CD4-positive, alpha-beta T cell treated with Interleukin-12 subunit alpha and Interleukin-12 subunit beta, for 1 hour (primary cell): Measurements from ENCODE around the gene USHBP1.

Source experiments
- DNase-seq: peaks from one replicate; pipeline ENCODE4 v3.0.0-alpha.2; 2020

Gene USHBP1

DNA sequence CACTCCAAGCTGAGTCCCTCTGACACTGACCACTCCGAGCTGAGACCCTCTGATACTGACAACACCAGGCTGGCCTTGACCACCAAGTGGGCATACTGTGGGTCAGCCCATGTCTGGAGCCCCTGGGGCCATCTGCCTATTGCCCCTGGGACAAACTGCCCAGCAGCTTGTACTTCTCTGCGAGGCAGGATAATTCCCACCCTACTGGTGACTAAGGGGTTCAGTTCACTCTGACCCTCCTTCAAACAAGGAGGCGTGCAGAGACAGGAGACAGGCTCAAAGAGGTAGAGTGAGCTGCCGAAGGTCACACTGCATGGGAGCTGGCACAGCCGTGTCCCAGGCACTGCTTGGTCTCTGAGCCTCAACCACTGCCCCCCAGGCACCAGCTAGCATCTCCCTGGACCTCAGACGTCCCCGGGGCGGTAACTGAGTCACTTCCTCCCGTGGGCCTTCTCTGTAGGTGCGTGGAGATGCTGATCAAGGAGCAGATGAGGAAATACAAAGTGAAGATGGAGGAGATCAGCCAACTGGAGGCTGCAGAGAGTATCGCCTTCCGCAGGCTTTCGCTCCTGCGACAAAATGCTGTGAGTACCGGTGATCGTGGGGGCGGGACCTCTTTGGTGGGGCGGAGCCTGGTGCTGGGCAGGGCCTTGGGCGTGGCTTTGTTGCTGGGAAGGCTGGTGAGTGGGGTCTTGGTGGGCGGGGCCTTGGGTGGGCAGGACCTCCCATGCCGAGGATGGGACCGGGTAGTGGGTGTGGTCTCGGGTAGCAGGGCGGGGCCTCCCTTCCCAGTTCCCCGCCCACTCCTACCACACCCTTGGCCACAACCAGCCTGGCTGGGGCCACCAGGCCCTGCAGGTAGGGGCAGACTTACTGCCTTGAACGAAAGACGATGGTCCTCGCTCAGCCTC is 55.2 kb downstream of the USHBP1 start:
- DNase-seq, result peak; percentile 45

DNA sequence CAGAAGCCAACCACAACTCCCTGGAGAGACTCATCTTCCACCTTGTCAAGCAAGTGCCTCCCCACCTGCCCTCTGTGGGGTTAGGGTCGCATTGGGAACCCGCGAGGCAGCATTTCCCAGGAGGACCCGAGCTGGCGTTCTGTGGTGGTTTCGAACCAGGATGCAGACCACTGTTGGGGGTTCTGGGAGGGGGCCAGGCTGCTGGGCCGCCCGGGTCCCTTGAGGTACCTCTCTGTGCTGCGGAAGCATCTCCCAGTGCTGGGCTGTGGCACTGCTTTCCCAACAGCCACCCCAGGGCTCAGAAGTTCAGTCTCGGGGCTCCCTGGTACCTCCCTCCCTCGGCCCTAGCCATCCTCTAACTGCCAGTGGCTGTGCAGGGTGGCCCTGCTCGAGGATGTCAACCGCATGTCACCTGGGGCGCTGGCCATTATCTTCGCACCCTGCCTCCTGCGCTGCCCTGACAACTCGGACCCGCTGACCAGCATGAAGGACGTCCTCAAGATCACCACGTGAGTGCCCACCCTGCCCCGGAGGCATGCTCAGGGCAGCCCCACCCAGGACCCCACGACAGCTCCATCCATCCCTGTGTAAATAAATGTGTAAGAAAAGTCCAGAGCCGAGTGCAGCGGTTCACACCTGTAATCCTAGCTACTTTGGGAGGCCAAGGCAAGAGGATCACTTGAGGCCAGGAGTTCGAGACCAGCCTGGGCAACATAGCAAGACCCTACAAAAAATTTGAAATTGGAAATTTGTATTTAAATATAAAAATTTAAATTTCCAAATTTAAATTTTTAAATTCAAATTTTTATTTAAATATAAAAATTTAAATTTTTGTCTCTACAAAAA is 57.6 kb downstream of the USHBP1 start:
- no peak for DNase-seq

DNA sequence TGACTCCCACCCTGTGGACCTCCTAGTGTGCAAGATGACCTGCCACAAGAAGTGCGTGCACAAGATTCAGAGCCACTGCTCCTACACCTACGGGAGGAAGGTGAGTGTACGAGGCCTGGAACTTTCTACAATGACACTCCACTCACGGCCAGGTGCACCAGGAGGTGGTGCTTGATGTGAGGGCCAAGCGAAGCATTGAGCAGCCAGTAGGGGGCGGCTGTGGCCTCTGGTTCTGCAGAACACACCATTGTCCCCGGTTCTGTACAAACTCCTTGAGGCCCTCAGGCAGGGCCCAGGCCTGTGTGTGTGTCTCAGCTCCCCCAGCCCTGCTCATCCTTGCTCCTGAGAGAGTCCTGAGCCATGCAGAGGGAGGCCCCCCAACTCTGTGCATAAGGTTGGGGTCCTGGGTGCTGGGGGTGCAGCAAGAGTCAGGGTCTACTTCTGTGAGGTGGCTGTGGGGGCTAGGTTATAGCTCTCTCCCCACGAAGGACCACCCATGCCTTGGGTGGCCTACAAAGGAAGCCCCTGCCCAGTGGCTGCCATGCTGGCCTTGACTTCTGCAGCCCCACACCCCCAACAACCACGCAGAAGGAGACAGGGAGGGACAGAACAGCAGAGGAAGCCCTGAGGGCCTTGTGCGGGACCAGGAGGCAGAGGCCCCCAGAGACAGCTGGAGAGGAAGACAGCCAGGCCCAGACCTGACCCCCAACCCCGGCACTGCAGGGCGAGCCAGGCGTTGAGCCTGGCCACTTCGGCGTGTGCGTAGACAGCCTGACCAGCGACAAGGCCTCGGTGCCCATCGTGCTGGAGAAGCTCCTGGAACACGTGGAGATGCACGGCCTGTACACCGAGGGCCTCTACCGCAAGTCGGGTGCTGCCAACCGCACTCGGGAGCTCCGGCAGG is 59.1 kb downstream of the USHBP1 start:
- peak; percentile 71 for DNase-seq

DNA sequence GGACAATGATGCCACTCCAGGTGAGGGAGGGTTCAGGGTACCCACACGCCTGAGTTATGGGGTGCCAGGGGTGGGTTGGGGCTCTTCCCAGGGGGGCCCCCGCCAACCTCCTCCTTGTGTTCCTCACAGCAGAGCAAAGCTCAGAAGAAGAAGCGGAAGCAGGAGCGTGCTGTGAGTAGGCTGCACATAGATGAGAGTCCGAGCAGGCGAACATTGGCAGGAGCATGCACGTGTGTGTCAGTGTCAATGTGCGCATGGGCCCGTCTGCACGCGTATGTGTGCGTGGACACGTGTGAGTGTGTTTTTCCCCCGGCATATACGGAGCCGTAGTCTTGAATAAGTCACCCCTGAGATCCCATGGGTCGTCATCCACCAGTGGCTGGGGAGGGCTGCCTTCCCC is 61.8 kb downstream of the USHBP1 start:
- DNase-seq, result no peak

DNA sequence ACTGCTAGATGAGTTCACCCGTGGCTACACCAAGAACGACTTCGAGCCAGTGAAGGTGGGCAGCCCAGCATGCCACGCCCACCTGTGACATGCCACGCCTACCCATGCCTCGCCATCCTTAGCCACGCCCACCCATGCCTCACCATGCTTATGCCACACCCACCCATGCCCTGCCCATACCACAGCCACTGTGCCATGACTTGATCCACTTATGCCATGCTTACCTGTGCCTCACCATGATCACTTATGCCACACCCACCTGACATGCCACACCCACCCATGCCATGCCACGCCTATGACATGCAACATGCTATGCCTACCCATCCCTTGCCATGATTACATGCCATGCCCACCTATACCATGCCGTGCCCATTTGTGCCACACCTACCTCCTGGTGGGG is 62.3 kb downstream of the USHBP1 start:
- DNase-seq, result peak; percentile 24

DNA sequence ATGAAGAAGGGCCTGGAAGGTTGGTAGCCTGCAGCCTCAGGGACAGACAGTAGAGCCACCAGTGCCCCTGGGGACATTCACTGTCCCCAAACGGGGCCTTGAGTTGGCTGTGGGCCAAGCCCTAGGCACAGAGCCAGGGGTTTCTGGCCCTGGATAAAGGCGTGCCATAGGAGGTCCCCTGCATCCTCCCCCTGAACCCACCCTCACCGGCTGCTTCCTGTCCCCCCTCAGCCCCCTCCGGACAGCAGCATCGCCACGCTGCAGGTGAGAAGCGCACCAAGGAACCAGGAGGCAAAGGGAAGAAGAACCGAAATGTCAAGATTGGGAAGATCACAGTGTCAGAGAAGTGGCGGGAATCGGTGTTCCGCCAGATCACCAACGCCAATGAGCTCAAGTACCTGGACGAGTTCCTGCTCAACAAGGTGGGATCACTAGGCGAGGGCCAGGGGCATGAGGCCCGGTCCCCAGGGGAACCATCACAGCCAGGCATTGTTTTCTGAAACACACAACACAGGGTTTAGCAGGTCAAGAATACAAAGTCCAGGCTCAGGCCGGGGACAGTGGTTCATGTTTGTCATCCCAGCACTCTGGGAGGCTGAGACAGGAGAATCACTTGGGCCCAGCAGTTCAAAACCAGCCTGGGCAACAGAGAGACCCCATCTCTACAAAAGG is 64.0 kb downstream of the USHBP1 start:
- no peak for DNase-seq
